ENCODE measurements around the gene CCDC15. TPM values are rescaled to one million over a fixed set of nuclear protein-coding genes. Genes with fewer than 3 reads are reported as not detected.
"Not testable (repeated sequence)": the region's sequence is repeated elsewhere in the genome, so short reads cannot be mapped to it uniquely, and the experiment has no call there.

The CCDC15 gene
- total RNA-seq, 3 donors from 2014 or later: 0.73 to 1.8 (median 1.6) TPM

- ATAC-seq (no peak), DNase-seq (no peak)
- intact Hi-C loops (cut with DNase I, micrococcal nuclease): no loop called here
These were observed 47.8 kb downstream of the CCDC15 start for GRCh38 chr11:125001849-125002248.

GRCh38 chr11:125005491-125005890 is 51.5 kb downstream of the CCDC15 start:
- ATAC-seq (no peak), DNase-seq (no peak)
- Histone ChIP-seq H3K9me3 (no peaks in the 10 kb centered on the region), H3K36me3 (ENCODE audit: low read depth) (no peaks in the 10 kb centered on the region), H3K4me1 (ENCODE audit: low read depth) (no peaks in the 10 kb centered on the region), H3K4me3 (no peak overlapping the region)
- TF ChIP-seq CTCF (IDR thresholded peaks at IDR 0.05): no peak
- intact Hi-C loops (cut with DNase I, micrococcal nuclease): no loop called here

More at GRCh38 chr11:125001849-125002248, 47.8 kb downstream of the CCDC15 start:
- H3K36me3 ChIP-seq (ENCODE audit: low read depth): no peaks in the 10 kb centered on the region
- no peak overlapping the region for H3K4me3 ChIP-seq
- no peaks in the 10 kb centered on the region for H3K4me1 ChIP-seq (ENCODE audit: low read depth)
- no peak for TF ChIP-seq CTCF (IDR thresholded peaks at IDR 0.05)
- no peaks in the 10 kb centered on the region for H3K9me3 ChIP-seq

- Histone ChIP-seq H3K4me3 (no peak overlapping the region), H3K4me1 (ENCODE audit: low read depth) (no peaks in the 10 kb centered on the region), H3K9me3 (no peaks in the 10 kb centered on the region), H3K36me3 (ENCODE audit: low read depth) (no peaks in the 10 kb centered on the region)
- no peak for ATAC-seq
- TF ChIP-seq CTCF (IDR thresholded peaks at IDR 0.05): no peak
- intact Hi-C loops (cut with DNase I, micrococcal nuclease): no loop called here
- no peak for DNase-seq
These were observed 62.4 kb downstream of the CCDC15 start for GRCh38 chr11:125016413-125016812.

- no peaks in the 10 kb centered on the region for H3K9me3 ChIP-seq
- no peak for TF ChIP-seq CTCF (IDR thresholded peaks at IDR 0.05)
- ATAC-seq (no peak), DNase-seq (no peak)
- no peaks in the 10 kb centered on the region for H3K36me3 ChIP-seq (ENCODE audit: low read depth)
- intact Hi-C loops (cut with DNase I, micrococcal nuclease): no loop called here
- no peak overlapping the region for H3K4me3 ChIP-seq
- no peaks in the 10 kb centered on the region for H3K4me1 ChIP-seq (ENCODE audit: low read depth)
These were observed 66.3 kb downstream of the CCDC15 start for GRCh38 chr11:125020342-125020741.

- no peak for DNase-seq
- H3K9me3 ChIP-seq: no peaks in the 10 kb centered on the region
- H3K36me3 ChIP-seq (ENCODE audit: low read depth): no peaks in the 10 kb centered on the region
- intact Hi-C loops (cut with DNase I, micrococcal nuclease): no loop called here
- ATAC-seq: no peak
- TF ChIP-seq CTCF (IDR thresholded peaks at IDR 0.05): no peak
- no peaks in the 10 kb centered on the region for H3K4me1 ChIP-seq (ENCODE audit: low read depth)
- no peak overlapping the region for H3K4me3 ChIP-seq
These were observed 68.5 kb downstream of the CCDC15 start for GRCh38 chr11:125022551-125022950.

- ATAC-seq (no peak), DNase-seq (no peak)
- Histone ChIP-seq H3K4me3 (no peak overlapping the region), H3K36me3 (ENCODE audit: low read depth) (no peaks in the 10 kb centered on the region), H3K9me3 (no peaks in the 10 kb centered on the region), H3K4me1 (ENCODE audit: low read depth) (no peaks in the 10 kb centered on the region)
- intact Hi-C loops (cut with DNase I, micrococcal nuclease): no loop called here
- no peak for TF ChIP-seq CTCF (IDR thresholded peaks at IDR 0.05)
These were observed 72.0 kb downstream of the CCDC15 start for GRCh38 chr11:125025968-125026367.

GRCh38 chr11:125029431-125029830 is 75.4 kb downstream of the CCDC15 start:
- H3K4me1 ChIP-seq (ENCODE audit: low read depth); H3K4me3 ChIP-seq; DNase-seq; H3K36me3 ChIP-seq (ENCODE audit: low read depth); ATAC-seq; intact Hi-C loops (cut with DNase I, micrococcal nuclease); H3K9me3 ChIP-seq: not testable (repeated sequence)
